Measurements from ENCODE around the gene CAMTA1.

CAMTA1 gene

GRCh38 chr1:7085521-7085920, 300.3 kb downstream of the CAMTA1 start:
- H3K27ac ChIP-seq (ENCODE audit: low read length) = no peak overlapping the region
- peaks cover 98% of the 10 kb centered on the region for H3K27me3 ChIP-seq (replicated peaks; ENCODE audit: insufficient read depth, low read length)
- no peaks in the 10 kb centered on the region for H3K79me2 ChIP-seq (ENCODE audit: low read length)
- H3K9me2 ChIP-seq (replicated peaks; ENCODE audit: insufficient read depth, low read length) = no peaks in the 10 kb centered on the region
- no peaks in the 10 kb centered on the region for H4K20me1 ChIP-seq (ENCODE audit: insufficient read depth, low read length)
- DNase-seq = no peak
- no peak overlapping the region for H2AFZ ChIP-seq (ENCODE audit: low read length)
- no peak overlapping the region for H3K4me3 ChIP-seq (ENCODE audit: low read length)
- no peak overlapping the region for H3K9ac ChIP-seq (ENCODE audit: low read length)
- no peaks in the 10 kb centered on the region for H3K4me1 ChIP-seq (ENCODE audit: low read length)
- no peak overlapping the region for H3K4me2 ChIP-seq (ENCODE audit: low read depth, low read length)
- TF ChIP-seq EZH2 (optimal IDR thresholded peaks at IDR 0.05; ENCODE audit: low read depth, low read length) (no peak), EZH2phosphoT487 (IDR thresholded peaks at IDR 0.05; ENCODE audit: low read length) (no peak)
- TF ChIP-seq, protein P1, sequence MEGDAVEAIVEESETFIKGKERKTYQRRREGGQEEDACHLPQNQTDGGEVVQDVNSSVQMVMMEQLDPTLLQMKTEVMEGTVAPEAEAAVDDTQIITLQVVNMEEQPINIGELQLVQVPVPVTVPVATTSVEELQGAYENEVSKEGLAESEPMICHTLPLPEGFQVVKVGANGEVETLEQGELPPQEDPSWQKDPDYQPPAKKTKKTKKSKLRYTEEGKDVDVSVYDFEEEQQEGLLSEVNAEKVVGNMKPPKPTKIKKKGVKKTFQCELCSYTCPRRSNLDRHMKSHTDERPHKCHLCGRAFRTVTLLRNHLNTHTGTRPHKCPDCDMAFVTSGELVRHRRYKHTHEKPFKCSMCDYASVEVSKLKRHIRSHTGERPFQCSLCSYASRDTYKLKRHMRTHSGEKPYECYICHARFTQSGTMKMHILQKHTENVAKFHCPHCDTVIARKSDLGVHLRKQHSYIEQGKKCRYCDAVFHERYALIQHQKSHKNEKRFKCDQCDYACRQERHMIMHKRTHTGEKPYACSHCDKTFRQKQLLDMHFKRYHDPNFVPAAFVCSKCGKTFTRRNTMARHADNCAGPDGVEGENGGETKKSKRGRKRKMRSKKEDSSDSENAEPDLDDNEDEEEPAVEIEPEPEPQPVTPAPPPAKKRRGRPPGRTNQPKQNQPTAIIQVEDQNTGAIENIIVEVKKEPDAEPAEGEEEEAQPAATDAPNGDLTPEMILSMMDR (IDR thresholded peaks at IDR 0.05; ENCODE audit: low read length) = no peak
- H3K9me3 ChIP-seq (replicated peaks; ENCODE audit: insufficient read depth, low read length) = no peaks in the 10 kb centered on the region
- no peaks in the 10 kb centered on the region for H3K36me3 ChIP-seq (replicated peaks; ENCODE audit: insufficient read depth, low read length)
- H3F3A ChIP-seq (ENCODE audit: insufficient read depth, low read length) = no peaks in the 10 kb centered on the region

GRCh38 chr1:7086106-7086505, 300.9 kb downstream of the CAMTA1 start:
- DNase-seq = no peak
- H2AFZ ChIP-seq (ENCODE audit: low read length) = no peak overlapping the region
- no peaks in the 10 kb centered on the region for H3K36me3 ChIP-seq (replicated peaks; ENCODE audit: insufficient read depth, low read length)
- H3K4me1 ChIP-seq (ENCODE audit: low read length) = no peaks in the 10 kb centered on the region
- H3K27ac ChIP-seq (ENCODE audit: low read length) = no peak overlapping the region
- TF ChIP-seq EZH2phosphoT487 (IDR thresholded peaks at IDR 0.05; ENCODE audit: low read length) = no peak
- TF ChIP-seq, protein P1 (IDR thresholded peaks at IDR 0.05; ENCODE audit: low read length) = no peak
- TF ChIP-seq EZH2 (optimal IDR thresholded peaks at IDR 0.05; ENCODE audit: low read depth, low read length) = no peak
- H3K79me2 ChIP-seq (ENCODE audit: low read length) = no peaks in the 10 kb centered on the region
- H3K4me2 ChIP-seq (ENCODE audit: low read depth, low read length) = no peak overlapping the region
- no peaks in the 10 kb centered on the region for H4K20me1 ChIP-seq (ENCODE audit: insufficient read depth, low read length)
- H3K9ac ChIP-seq (ENCODE audit: low read length) = no peak overlapping the region
- H3K9me2 ChIP-seq (replicated peaks; ENCODE audit: insufficient read depth, low read length) = no peaks in the 10 kb centered on the region
- H3K4me3 ChIP-seq (ENCODE audit: low read length) = no peak overlapping the region
- no peaks in the 10 kb centered on the region for H3K9me3 ChIP-seq (replicated peaks; ENCODE audit: insufficient read depth, low read length)
- H3F3A ChIP-seq (ENCODE audit: insufficient read depth, low read length) = no peaks in the 10 kb centered on the region
- H3K27me3 ChIP-seq (replicated peaks; ENCODE audit: insufficient read depth, low read length) = peaks cover 98% of the 10 kb centered on the region

DNA sequence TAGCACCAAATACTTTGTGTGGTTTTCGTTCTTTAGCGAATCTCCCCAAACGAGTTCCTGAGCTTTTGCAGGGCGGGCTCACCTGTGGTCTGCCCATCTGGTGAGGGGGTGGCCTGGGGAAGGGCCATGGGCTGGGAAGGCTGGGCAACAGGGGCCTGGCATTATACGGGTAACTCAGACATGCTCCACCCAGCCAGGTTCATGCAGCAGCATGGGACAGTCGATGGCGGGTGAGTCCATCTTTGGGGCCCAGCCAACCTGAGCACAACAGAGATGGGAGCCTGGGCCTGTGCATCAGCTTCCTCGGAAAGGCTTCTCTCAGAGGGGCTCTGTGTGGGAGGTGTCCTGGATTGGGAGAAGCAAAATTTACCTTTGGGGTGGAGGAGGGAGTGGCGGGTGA, 302.6 kb downstream of the CAMTA1 start:
- Histone ChIP-seq H4K20me1 (ENCODE audit: insufficient read depth, low read length) (no peaks in the 10 kb centered on the region), H3F3A (ENCODE audit: insufficient read depth, low read length) (no peaks in the 10 kb centered on the region), H3K9me3 (replicated peaks; ENCODE audit: insufficient read depth, low read length) (no peaks in the 10 kb centered on the region), H3K36me3 (replicated peaks; ENCODE audit: insufficient read depth, low read length) (no peaks in the 10 kb centered on the region), H3K4me3 (ENCODE audit: low read length) (no peak overlapping the region), H3K9me2 (replicated peaks; ENCODE audit: insufficient read depth, low read length) (no peaks in the 10 kb centered on the region), H3K4me1 (ENCODE audit: low read length) (no peaks in the 10 kb centered on the region), H3K27me3 (replicated peaks; ENCODE audit: insufficient read depth, low read length) (peaks cover 98% of the 10 kb centered on the region), H3K9ac (ENCODE audit: low read length) (no peak overlapping the region), H3K79me2 (ENCODE audit: low read length) (no peaks in the 10 kb centered on the region), H2AFZ (ENCODE audit: low read length) (no peak overlapping the region), H3K27ac (ENCODE audit: low read length) (no peak overlapping the region), H3K4me2 (ENCODE audit: low read depth, low read length) (no peak overlapping the region)
- DNase-seq = no peak
- TF ChIP-seq EZH2 (optimal IDR thresholded peaks at IDR 0.05; ENCODE audit: low read depth, low read length) = no peak
- no peak for TF ChIP-seq EZH2phosphoT487 (IDR thresholded peaks at IDR 0.05; ENCODE audit: low read length)
- TF ChIP-seq, protein P1 (IDR thresholded peaks at IDR 0.05; ENCODE audit: low read length) = no peak
